GM10248 (cell line): ENCODE results near the gene CTNS.

Source experiments
- CTCF ChIA-PET: fragments of 300-600 bp; sonication (Branson Sonifier 250); formaldehyde crosslinking; extraction: SDS; loops from one replicate; lab custom pipeline; 2021; ENCODE audit warnings: antibody characterized with exemption; lab: Yijun Ruan, JAX
- POLR2A ChIA-PET: fragments of 350-650 bp; sonication (Branson Sonifier 250); formaldehyde crosslinking; extraction: SDS; loops from one replicate; lab custom pipeline; 2020; ENCODE audit warnings: antibody characterized with exemption; lab: Yijun Ruan, JAX
- DNase-seq: peaks from one replicate; pipeline ENCODE4 v3.0.0; 2012; ENCODE audit errors: extremely low spot score
- CTCF ChIP-seq: IDR thresholded peaks from 2 replicates; pipeline ENCODE4 v1.5.1; 2012; ENCODE audit warnings: mild to moderate bottlenecking, low read depth; ENCODE audit errors: extremely low read depth, missing control alignments, control extremely low read depth

The CTNS gene

GRCh38 chr17:3636154-3636907 is at the start of gene CTNS, which contains the start of gene SHPK:
TSS of gene CTNS (plus strand) at chr17:3636760. CDS start at chr17:3640207, 3,447 bp downstream.
TSS of gene SHPK (minus strand) at chr17:3636250. CDS start at chr17:3636219, 31 bp downstream.
- no peak for TF ChIP-seq CTCF
- ChIA-PET CTCF (interaction anchor here (0.7 to 2.5 kb wide), 13 partner anchors 8 to 210 kb away, joined by 3 to 9 read pairs (median 3); partner anchors contain the start of genes EMC6, HASPIN, NCBP3 and TAX1BP3), POLR2A (interaction anchor here (0.6 to 1.0 kb wide), 4 partner anchors 21 to 856 kb away, joined by 3 to 6 read pairs (median 4); partner anchors contain the start of genes HASPIN and NCBP3)
- DNase-seq, result peak; percentile 100

GRCh38 chr17:3589784-3590183 is 46.8 kb upstream of the CTNS start:
- ChIA-PET CTCF (interaction anchor here (6.0 kb wide), 1 partner anchor 13 kb away, joined by 37 read pairs; no protein-coding TSS in a partner anchor), POLR2A (no interaction called here)
- TF ChIP-seq CTCF, result no peak
- DNase-seq, result no peak

DNA sequence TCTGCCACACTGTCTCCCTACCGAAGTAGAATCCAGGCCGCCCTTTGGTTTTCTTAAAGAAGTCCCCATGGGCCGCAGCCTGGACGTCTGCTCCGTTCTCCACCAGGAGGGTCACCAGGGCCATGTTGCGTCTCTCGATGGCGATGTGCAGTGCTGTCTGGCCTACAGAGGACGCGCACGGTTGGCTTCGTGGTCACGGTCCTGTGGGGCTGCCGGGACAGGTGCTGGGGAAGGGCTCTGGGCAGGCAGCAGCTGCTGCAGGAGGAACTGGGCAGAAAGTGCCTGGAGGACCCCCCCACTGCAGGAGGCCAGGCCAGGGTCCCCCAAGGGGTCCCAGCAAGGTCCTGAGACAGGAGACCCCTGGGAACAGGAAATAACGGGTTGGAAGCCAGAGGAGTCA is 46.3 kb upstream of the CTNS start:
- no peak for DNase-seq
- CTCF ChIA-PET, result interaction anchor here (6.0 kb wide), 1 partner anchor 12 kb away, joined by 37 read pairs; no protein-coding TSS in a partner anchor

DNA sequence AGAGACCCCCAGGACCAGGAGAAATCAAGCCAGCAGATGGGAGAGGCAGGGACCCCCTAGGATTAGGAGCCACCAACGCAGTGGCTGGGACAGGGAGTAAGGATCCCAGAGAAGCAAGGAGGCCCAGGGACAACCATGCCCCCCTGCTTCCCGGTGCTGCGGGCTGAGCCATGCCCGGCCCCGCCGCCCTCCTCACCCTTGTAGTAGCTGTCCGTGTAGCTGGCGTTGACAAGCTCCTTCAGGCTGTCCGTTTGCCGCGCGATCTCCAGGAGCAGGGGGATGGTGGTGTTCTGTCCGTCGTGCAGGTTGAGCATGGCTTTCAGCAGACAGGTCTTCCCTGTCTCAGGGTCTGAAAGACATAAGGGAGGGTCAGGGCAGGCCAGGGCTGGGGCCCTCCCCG is 45.8 kb upstream of the CTNS start:
- no peak for DNase-seq
- POLR2A ChIA-PET, result no interaction called here
- TF ChIP-seq CTCF, result no peak
- CTCF ChIA-PET, result interaction anchor here (1.3 to 6.0 kb wide), 2 partner anchors 12 to 30 kb away, joined by 3 to 37 read pairs; no protein-coding TSS in a partner anchor

More for the DNA sequence above, 46.3 kb upstream of the CTNS start:
- POLR2A ChIA-PET, result no interaction called here
- TF ChIP-seq CTCF, result no peak

DNA sequence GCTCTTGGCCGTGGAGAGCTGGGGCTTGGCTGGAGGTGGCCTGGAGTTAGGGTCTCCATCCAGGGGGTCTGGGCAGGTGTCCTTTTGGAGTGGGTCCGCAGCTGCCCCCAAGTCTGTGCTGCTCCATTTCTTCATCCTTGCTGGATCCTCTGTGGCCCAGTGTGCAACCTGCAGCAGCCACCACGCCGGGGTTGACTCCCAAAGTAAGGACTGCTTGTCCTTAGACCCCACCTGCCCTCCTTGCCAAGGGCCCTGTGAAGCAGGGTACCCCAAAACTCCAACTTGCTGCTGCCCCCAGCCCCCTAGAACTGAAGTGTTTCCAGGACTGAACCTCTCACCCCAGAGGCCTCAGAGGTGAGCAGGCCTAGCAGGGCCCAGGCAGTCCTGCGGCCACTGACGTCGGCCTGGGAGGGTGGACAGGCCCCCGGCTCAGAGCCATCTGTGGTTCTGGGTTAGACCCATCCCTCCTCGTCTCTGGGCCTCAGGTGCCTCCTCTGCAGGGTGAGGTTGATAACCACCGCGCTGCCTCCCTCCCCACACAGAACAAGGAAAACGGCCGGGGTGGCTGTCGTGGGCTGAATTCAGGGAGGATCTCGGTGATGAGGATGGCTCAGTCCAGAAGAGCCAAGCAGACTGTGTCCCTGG is 44.2 kb upstream of the CTNS start:
- DNase-seq, result no peak
- ChIA-PET CTCF (interaction anchor here (6.0 kb wide), 1 partner anchor 10 kb away, joined by 37 read pairs; no protein-coding TSS in a partner anchor), POLR2A (interaction anchor here (0.6 to 0.7 kb wide), 2 partner anchors 80 to 244 kb away, joined by 4 to 5 read pairs; no protein-coding TSS in a partner anchor)
- TF ChIP-seq CTCF, result no peak

GRCh38 chr17:3593384-3593783 is 43.2 kb upstream of the CTNS start:
- DNase-seq, result no peak
- CTCF ChIA-PET, result interaction anchor here (0.7 to 6.0 kb wide), 2 partner anchors 9 to 13 kb away, joined by 3 to 37 read pairs; no protein-coding TSS in a partner anchor
- TF ChIP-seq CTCF, result no peak
- POLR2A ChIA-PET, result no interaction called here
